ENCODE data around the gene MAGI2. TPM values are rescaled to one million over a fixed set of nuclear protein-coding genes. Genes with fewer than 3 reads are reported as not detected.
"Not testable (repeated sequence)": the region's sequence is repeated elsewhere in the genome, so short reads cannot be mapped to it uniquely, and the experiment has no call there.

The MAGI2 gene
- total RNA-seq, 1 donor from 2014 or later = 5.8 TPM

DNA sequence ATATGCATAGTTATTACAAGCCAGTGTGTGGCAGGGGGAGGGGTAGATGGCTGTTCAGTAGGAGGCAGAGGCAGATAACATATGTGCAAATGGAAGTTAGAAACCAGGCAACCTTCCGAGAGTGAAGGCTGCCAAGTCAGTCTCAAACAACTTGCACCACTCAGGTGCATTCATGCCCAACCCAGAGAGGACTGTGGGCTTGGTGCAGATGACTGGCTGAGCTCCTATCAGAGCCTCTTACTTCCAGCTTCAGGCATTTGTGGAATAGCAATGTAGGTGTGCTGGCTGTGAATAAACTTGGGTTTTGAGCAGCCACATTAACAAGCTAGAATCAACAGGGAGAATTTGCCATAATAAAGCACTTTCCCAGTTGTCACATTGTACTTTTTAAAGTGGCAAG lies 865.1 kb downstream of the MAGI2 start:
- H3K27ac Mint-ChIP-seq (ENCODE audit: unreplicated experiment) = no peak overlapping the region
- no peak for DNase-seq (ENCODE audit: low spot score)
- H3K4me3 Mint-ChIP-seq (ENCODE audit: unreplicated experiment) = no peak overlapping the region
- no peaks in the 10 kb centered on the region for H3K9me3 Mint-ChIP-seq (ENCODE audit: low read depth)
- no peaks in the 10 kb centered on the region for H3K27me3 Mint-ChIP-seq (ENCODE audit: low read depth)
- H3K36me3 Mint-ChIP-seq (ENCODE audit: low read depth) = no peaks in the 10 kb centered on the region
- no peaks in the 10 kb centered on the region for H3K4me1 Mint-ChIP-seq (ENCODE audit: low read depth)
- TF ChIP-seq, protein P1, sequence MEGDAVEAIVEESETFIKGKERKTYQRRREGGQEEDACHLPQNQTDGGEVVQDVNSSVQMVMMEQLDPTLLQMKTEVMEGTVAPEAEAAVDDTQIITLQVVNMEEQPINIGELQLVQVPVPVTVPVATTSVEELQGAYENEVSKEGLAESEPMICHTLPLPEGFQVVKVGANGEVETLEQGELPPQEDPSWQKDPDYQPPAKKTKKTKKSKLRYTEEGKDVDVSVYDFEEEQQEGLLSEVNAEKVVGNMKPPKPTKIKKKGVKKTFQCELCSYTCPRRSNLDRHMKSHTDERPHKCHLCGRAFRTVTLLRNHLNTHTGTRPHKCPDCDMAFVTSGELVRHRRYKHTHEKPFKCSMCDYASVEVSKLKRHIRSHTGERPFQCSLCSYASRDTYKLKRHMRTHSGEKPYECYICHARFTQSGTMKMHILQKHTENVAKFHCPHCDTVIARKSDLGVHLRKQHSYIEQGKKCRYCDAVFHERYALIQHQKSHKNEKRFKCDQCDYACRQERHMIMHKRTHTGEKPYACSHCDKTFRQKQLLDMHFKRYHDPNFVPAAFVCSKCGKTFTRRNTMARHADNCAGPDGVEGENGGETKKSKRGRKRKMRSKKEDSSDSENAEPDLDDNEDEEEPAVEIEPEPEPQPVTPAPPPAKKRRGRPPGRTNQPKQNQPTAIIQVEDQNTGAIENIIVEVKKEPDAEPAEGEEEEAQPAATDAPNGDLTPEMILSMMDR (IDR thresholded peaks at IDR 0.05) = no peak

DNA sequence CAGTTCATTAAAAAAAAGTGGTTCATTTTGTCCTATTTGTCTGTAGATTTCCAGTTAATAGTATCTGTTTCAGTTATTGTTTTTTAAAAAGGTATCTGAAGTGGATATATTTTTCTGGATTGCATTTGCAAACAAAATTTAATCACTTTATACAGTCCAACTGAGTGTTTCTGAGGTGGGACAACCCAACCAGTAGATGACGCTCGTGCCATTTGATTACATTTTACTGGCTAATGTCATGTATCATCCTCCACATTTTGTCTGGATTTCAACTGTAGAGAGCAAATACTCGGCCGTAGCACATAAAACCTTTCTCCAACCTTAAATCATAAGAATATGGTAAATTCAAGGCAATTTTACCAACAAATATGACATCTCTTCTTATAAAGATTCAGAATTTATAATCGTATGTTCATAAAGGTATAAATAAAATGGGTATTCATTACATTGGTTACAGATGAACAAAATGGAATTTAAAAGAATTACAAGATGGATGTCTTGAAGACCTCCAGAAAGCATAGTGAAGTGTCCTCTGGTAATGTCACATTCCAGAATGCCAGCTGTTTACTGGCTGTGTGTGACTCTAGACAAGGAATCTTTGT lies 865.9 kb downstream of the MAGI2 start:
- Mint-ChIP-seq H3K4me1 (ENCODE audit: low read depth) (no peaks in the 10 kb centered on the region), H3K27ac (ENCODE audit: unreplicated experiment) (no peak overlapping the region), H3K9me3 (ENCODE audit: low read depth) (no peaks in the 10 kb centered on the region), H3K27me3 (ENCODE audit: low read depth) (no peaks in the 10 kb centered on the region), H3K36me3 (ENCODE audit: low read depth) (no peaks in the 10 kb centered on the region), H3K4me3 (ENCODE audit: unreplicated experiment) (no peak overlapping the region)
- TF ChIP-seq, protein P1 (IDR thresholded peaks at IDR 0.05) = peak; percentile 49
- DNase-seq (ENCODE audit: low spot score) = no peak

DNA sequence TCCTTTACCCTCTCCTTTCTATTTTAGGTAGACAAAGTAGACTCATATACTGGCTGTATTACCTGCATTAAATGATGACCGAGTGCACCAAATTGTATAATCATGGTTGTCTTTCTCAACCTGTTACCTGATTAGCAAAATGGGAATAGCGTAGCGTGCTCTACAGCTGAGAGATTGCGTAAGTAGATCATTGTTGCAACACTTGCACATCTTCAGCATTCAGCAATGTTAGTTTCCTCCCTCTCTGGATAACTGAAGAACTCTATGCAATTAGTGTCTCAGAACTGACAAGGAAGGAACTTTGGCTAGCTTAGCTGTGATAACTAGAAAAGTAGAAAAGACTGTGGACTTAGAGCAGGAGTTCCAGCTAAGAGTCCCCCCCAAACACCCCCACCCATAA lies 867.5 kb downstream of the MAGI2 start:
- no peak overlapping the region for H3K4me3 Mint-ChIP-seq (ENCODE audit: unreplicated experiment)
- no peak for DNase-seq (ENCODE audit: low spot score)
- TF ChIP-seq, protein P1 (IDR thresholded peaks at IDR 0.05) = no peak
- H3K27me3 Mint-ChIP-seq (ENCODE audit: low read depth) = no peaks in the 10 kb centered on the region
- H3K4me1 Mint-ChIP-seq (ENCODE audit: low read depth) = no peaks in the 10 kb centered on the region
- no peaks in the 10 kb centered on the region for H3K9me3 Mint-ChIP-seq (ENCODE audit: low read depth)
- H3K36me3 Mint-ChIP-seq (ENCODE audit: low read depth) = no peaks in the 10 kb centered on the region
- H3K27ac Mint-ChIP-seq (ENCODE audit: unreplicated experiment) = no peak overlapping the region

DNA sequence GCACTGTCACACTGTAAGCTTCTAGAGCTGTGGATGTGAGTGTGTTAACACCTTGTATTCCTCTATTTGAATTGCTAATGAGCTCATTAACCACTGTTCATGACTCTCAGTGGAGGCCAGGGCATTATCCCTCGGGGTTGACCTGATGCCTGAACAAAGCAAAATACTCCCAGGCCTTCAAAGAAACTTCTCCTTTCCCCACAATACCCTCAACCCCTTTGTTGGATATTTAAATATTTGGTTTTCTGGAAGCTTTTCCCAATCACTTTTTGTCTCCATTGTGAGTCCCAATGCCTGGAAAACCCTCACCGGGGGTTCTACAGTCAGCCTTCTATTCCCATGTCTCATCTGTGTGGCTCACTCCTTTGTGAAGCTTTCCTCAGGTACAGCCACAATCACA lies 874.8 kb downstream of the MAGI2 start:
- TF ChIP-seq, protein P1 (IDR thresholded peaks at IDR 0.05) = no peak
- no peak for DNase-seq (ENCODE audit: low spot score)
- no peaks in the 10 kb centered on the region for H3K36me3 Mint-ChIP-seq (ENCODE audit: low read depth)
- no peaks in the 10 kb centered on the region for H3K4me1 Mint-ChIP-seq (ENCODE audit: low read depth)
- no peaks in the 10 kb centered on the region for H3K27me3 Mint-ChIP-seq (ENCODE audit: low read depth)
- H3K4me3 Mint-ChIP-seq (ENCODE audit: unreplicated experiment) = no peak overlapping the region
- no peak overlapping the region for H3K27ac Mint-ChIP-seq (ENCODE audit: unreplicated experiment)
- no peaks in the 10 kb centered on the region for H3K9me3 Mint-ChIP-seq (ENCODE audit: low read depth)

DNA sequence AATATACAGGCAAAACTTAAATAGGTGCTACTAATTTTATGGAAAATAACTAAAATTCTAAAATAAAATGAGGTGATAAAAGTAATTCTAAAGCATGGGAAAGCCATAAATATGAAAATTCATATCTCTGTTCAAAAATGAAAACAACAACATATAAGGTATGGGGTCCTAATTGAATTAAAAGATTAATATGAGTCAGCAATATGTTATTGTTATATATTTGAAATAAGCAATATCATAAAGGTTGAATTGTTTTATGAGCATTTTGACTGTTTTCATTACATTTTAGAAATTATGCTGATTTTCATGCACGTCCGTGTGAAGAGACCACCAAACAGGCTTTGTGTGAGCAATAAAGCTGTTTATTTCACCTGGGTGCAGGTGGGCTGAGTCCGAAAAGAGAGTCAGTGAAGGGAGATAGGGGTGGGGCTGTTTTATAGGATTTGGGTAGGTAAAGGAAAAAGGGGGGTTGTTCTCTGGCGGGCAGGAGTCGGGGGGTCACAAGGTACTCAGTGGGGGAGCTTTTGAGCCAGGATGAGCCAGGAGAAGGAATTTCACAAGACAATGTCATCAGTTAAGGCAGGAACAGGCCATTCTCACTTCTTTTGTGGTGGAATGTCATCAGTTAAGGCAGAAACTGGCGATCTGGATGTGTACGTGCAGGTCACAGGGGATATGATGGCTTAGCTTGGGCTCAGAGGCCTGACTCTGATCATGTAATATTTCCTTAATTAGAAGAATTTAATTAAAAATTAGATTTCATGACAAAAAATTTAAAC lies 876.1 kb downstream of the MAGI2 start:
- not testable (repeated sequence) for H3K9me3 Mint-ChIP-seq (ENCODE audit: low read depth); H3K36me3 Mint-ChIP-seq (ENCODE audit: low read depth); H3K27ac Mint-ChIP-seq (ENCODE audit: unreplicated experiment); H3K4me1 Mint-ChIP-seq (ENCODE audit: low read depth); H3K27me3 Mint-ChIP-seq (ENCODE audit: low read depth); DNase-seq (ENCODE audit: low spot score); H3K4me3 Mint-ChIP-seq (ENCODE audit: unreplicated experiment)

DNA sequence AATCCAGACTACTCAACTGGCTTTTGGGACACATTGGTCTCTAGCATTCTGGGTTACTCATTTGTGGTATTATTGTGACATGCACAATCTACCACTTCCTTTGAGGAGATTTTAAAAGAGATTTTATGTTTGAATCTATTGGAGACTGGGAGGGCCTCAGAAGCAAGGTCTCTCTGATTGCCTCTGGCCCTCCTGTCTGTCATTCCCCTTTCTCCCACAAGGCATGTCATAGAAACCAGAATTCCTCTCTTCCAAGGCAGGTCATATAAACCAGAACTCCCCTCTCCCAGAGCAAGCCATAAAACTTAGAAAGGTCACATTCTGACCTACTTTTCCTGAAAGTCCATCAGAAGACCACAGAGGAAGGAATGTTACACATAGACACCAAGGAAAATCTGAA lies 877.2 kb downstream of the MAGI2 start:
- TF ChIP-seq, protein P1 (IDR thresholded peaks at IDR 0.05) = no peak
- no peaks in the 10 kb centered on the region for H3K27me3 Mint-ChIP-seq (ENCODE audit: low read depth)
- no peak overlapping the region for H3K27ac Mint-ChIP-seq (ENCODE audit: unreplicated experiment)
- H3K4me1 Mint-ChIP-seq (ENCODE audit: low read depth) = no peaks in the 10 kb centered on the region
- no peaks in the 10 kb centered on the region for H3K9me3 Mint-ChIP-seq (ENCODE audit: low read depth)
- DNase-seq (ENCODE audit: low spot score) = no peak
- H3K36me3 Mint-ChIP-seq (ENCODE audit: low read depth) = no peaks in the 10 kb centered on the region
- no peak overlapping the region for H3K4me3 Mint-ChIP-seq (ENCODE audit: unreplicated experiment)

Data from chondrocyte (in vitro differentiated cells).